RWPE2 (cell line): Measurements from ENCODE around the gene APOBEC3F.
"Not testable (repeated sequence)": the region's sequence is repeated elsewhere in the genome, so short reads cannot be mapped to it uniquely, and the experiment has no call there.

Experiments
- ATAC-seq: fragments of 200-7000 bp; cut with Tn5 transposase; 3 replicates; pipeline ENCODE4 v1.9.1; 2021; ENCODE audit warnings: low read depth
- DNase-seq: peaks from one replicate; pipeline ENCODE4 v3.0.0-alpha.2; 2020; ENCODE audit warnings: low spot score
- H3K27ac ChIP-seq: fragments of 450-650 bp; 2 replicates; pipeline ENCODE4 v1.5.1; 2017; ENCODE audit warnings: mild to moderate bottlenecking; ENCODE audit not compliant: poor library complexity, severe bottlenecking
- H3K27me3 ChIP-seq: fragments of 250-450 bp; sonication (Bioruptor Pico); 2 replicates; pipeline ENCODE4 v1.5.1; 2021; ENCODE audit warnings: mild to moderate bottlenecking, moderate library complexity; ENCODE audit not compliant: insufficient read depth, poor library complexity, severe bottlenecking
- H3K36me3 ChIP-seq: fragments of 250-450 bp; sonication (Bioruptor Pico); 2 replicates; pipeline ENCODE4 v1.5.1; 2020; ENCODE audit warnings: low read depth, mild to moderate bottlenecking, moderate library complexity
- H3K4me1 ChIP-seq: fragments of 250-450 bp; sonication (Bioruptor Pico); 2 replicates; pipeline ENCODE4 v1.5.1; 2021; ENCODE audit warnings: mild to moderate bottlenecking, moderate library complexity; ENCODE audit not compliant: insufficient read depth, poor library complexity, severe bottlenecking
- H3K4me3 ChIP-seq: fragments of 250-450 bp; sonication (Bioruptor Pico); 2 replicates; pipeline ENCODE4 v1.5.1; 2021; ENCODE audit warnings: mild to moderate bottlenecking, moderate library complexity; ENCODE audit not compliant: severe bottlenecking
- H3K9me3 ChIP-seq: fragments of 250-450 bp; sonication (Bioruptor Pico); 2 replicates; pipeline ENCODE4 v1.5.1; 2021; ENCODE audit warnings: mild to moderate bottlenecking, moderate library complexity; ENCODE audit not compliant: severe bottlenecking
- TF ChIP-seq, protein P1 (sequence below): fragments of 450-650 bp; IDR thresholded peaks from one replicate; pipeline ENCODE4 v1.5.1; 2017; ENCODE audit warnings: mild to moderate bottlenecking, moderate library complexity; ENCODE audit not compliant: poor library complexity, severe bottlenecking

The APOBEC3F gene

DNA sequence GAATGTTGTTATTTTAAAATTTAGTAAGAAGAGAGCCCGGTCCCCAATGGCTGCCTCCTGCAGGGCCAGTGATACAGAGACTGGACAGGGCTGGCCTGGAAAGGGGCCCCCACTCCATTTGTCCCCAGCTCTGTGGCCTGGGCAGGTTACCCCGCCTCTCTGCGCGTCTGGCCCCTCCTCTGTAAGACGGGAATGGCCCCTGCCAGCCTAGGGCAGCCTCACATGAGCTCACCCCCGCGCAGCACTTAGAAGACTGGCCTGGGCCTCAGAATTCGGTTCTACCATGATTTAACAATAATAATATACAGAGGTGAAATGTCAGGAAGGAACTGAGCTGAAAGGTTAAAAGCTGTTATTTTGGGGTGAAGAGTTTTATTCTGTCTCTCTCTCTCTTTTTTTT, 37.7 kb downstream of the APOBEC3F start:
- Histone ChIP-seq H3K27me3 (no peaks in the 10 kb centered on the region), H3K4me3 (no peak overlapping the region), H3K27ac (no peak overlapping the region), H3K9me3 (no peaks in the 10 kb centered on the region), H3K4me1 (no peaks in the 10 kb centered on the region), H3K36me3 (no peaks in the 10 kb centered on the region)
- ATAC-seq (no peak), DNase-seq (no peak)
- TF ChIP-seq, protein P1, sequence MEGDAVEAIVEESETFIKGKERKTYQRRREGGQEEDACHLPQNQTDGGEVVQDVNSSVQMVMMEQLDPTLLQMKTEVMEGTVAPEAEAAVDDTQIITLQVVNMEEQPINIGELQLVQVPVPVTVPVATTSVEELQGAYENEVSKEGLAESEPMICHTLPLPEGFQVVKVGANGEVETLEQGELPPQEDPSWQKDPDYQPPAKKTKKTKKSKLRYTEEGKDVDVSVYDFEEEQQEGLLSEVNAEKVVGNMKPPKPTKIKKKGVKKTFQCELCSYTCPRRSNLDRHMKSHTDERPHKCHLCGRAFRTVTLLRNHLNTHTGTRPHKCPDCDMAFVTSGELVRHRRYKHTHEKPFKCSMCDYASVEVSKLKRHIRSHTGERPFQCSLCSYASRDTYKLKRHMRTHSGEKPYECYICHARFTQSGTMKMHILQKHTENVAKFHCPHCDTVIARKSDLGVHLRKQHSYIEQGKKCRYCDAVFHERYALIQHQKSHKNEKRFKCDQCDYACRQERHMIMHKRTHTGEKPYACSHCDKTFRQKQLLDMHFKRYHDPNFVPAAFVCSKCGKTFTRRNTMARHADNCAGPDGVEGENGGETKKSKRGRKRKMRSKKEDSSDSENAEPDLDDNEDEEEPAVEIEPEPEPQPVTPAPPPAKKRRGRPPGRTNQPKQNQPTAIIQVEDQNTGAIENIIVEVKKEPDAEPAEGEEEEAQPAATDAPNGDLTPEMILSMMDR = no peak

DNA sequence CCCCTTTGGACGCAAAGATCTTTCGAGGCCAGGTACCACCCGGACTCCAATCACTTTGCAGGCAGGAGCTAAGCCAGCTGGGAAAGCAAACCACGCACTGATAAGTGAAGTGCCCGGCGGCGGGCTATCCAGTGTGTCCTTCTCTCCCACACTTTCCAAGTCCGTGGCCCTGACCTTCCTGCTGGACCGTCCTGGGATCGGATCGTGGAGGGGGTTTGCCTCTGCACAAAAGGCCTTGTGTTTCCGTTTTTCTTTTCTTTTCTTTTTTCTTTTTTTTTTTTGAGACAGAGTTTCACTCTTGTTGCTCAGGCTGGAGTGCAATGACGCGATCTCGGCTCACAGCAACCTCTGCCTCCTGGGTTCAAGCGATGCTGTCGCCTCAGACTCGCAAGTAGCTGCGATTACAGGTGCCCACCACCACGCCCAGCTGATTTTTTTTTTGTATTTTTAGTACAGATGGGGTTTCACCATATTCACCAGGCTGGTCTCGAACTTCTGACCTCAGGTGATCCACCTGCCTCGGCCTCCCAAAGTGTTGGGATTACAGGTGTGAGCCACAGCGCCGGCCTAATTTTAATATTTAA, 38.5 kb downstream of the APOBEC3F start:
- DNase-seq, H3K4me3 ChIP-seq, H3K27ac ChIP-seq, H3K36me3 ChIP-seq, ATAC-seq, H3K9me3 ChIP-seq, H3K4me1 ChIP-seq, H3K27me3 ChIP-seq: not testable (repeated sequence)

DNA sequence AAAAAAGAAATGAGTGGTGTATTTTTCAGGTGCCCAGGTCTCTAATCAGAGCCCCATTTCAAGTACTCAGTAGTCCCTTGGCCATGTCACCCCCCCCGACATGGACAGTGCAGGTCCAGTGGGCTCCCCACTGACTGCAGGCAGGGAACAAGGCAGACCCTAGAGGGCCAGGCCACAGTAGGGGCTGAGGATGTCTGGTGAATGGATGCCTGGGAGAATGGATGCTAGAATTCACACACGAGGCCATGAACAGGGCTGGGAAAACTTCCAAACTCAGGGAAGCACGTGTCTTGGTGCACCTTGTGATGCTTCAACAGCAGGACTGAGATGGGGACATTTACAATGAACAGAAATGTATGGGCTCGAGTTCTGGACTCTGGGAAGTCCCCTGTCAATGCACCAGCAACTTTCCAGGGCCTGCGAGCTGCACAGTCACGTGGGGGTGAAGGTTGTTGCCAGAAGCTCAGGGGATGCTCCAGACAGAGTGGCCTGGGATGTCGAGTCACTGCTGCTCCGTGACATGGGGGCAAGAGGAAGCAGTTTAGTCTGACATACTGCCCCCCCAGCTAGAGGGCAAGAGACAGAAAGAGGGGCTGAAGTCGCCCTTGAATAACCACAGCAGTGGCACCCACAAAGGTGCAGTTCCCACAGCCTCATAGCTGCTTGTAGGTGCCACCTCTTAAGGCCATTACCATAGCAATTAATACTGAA, 39.5 kb downstream of the APOBEC3F start:
- DNase-seq = no peak
- Histone ChIP-seq H3K36me3 (no peaks in the 10 kb centered on the region), H3K27ac (no peak overlapping the region), H3K9me3 (no peaks in the 10 kb centered on the region), H3K27me3 (no peaks in the 10 kb centered on the region), H3K4me1 (no peaks in the 10 kb centered on the region), H3K4me3 (no peak overlapping the region)
- no peak for ATAC-seq
- TF ChIP-seq, protein P1 = no peak

DNA sequence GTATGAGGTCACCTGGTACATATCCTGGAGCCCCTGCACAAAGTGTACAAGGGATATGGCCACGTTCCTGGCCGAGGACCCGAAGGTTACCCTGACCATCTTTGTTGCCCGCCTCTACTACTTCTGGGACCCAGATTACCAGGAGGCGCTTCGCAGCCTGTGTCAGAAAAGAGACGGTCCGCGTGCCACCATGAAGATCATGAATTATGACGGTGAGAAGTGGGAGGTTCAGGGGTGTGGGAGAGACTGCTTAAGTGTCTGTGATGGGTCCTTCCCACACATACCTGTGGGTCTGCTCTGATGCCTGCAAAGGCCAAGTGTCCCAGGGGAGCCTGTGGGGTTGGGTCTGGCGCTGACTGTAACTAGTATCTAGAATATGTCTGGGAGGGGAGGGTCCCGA, 40.4 kb downstream of the APOBEC3F start:
- TF ChIP-seq, protein P1 = no peak
- Histone ChIP-seq H3K27ac (no peak overlapping the region), H3K27me3 (no peaks in the 10 kb centered on the region), H3K4me1 (no peaks in the 10 kb centered on the region), H3K4me3 (no peak overlapping the region), H3K36me3 (no peaks in the 10 kb centered on the region), H3K9me3 (no peaks in the 10 kb centered on the region)
- ATAC-seq (no peak), DNase-seq (no peak)

DNA sequence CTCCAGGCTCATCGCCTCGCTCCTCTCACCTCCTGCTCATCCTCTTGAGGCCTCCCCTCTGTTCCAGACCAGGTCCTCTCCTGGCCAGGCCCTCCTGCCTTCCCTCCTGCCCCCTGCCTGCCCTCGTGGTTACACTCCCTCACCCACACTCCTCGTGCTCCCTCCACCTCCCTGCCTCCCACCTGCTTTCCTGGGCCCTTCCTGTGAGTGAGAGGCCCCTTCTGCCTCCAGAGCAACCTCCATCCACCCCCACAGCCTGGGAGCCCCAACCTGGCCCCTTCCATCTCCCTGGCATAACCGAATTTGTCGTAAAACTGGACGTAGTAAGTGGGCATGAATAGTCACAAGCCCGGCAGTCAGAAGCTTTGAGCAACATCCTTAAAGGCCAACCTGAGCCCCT, 40.9 kb downstream of the APOBEC3F start:
- Histone ChIP-seq H3K4me1 (no peaks in the 10 kb centered on the region), H3K4me3 (no peak overlapping the region), H3K36me3 (no peaks in the 10 kb centered on the region), H3K9me3 (no peaks in the 10 kb centered on the region), H3K27me3 (no peaks in the 10 kb centered on the region), H3K27ac (no peak overlapping the region)
- DNase-seq (no peak), ATAC-seq (no peak)
- TF ChIP-seq, protein P1 = no peak
